GM18507 (cell line): Measurements from ENCODE around the gene CSN1S1.

ENCODE experiments used
- DNase-seq: peaks from one replicate; pipeline ENCODE4 v3.0.0; 2011; ENCODE audit warnings: low read depth; ENCODE audit not compliant: insufficient read length; ENCODE audit errors: extremely low spot score
- FAIRE-seq: peaks from 2 replicates; lab custom pipeline; 2011; peaks lifted over from hg19 to GRCh38; lab: Jason Lieb, UNC

The CSN1S1 gene

DNA sequence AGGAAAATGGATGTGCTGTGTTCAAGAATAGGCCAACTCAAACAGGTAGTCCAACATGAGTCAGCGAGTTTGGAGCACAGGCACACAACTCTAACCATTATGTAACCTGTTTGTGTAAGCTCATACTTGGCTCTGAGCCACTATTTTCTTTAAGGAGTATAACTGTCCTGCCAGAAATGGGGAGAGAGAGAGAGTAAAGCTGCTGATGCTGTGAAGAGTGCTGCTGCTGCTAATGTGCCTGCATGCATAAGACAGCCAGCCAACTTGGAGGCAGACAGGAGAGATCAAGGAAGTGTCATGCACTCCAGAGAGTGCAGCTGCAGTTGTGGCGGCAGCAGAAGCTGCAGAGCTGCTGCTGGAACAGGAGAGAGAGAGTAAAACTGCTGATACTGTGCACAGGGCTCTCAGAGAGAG, 53.2 kb downstream of the CSN1S1 start:
- no peak for FAIRE-seq
- no peak for DNase-seq

DNA sequence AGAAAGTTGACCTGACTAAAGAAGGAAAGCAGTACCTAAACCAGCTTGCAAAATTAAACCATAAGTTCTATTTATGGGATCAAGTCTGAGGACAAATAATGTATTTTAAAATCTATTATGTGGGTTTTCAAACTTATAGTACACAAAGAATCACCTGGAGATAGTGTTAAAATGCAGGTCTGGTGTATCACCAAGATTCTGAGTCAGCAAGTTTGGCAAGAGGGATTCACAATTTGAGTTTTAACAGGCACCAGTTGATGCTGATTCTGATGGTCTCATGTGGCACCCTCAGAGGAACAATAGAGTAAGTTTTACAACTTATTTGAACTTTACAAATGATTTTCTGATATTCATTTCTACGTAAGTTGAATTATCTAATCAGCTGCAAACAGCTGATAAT, 55.8 kb downstream of the CSN1S1 start:
- FAIRE-seq, result no peak

DNA sequence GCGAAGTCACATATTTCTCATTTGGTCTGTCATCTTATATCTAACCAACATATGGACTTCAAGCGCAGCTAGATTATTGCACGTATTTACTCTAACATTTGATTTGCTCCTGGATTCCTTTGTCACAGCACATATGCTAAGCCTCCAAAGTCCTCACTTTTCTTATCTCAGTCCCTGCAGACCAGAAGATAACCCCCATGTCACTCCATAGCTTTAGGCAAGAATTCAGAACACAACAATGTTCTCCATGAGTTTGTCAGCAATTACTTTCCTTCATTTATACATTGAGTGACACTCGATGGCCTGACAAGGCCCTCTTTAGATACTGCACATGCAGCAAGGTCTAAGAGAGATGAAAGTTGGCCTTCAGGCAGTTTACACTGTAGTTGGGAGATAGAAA, 60.1 kb downstream of the CSN1S1 start:
- no peak for FAIRE-seq
- DNase-seq, result no peak

More for the DNA sequence above, 55.8 kb downstream of the CSN1S1 start:
- no peak for DNase-seq

DNA sequence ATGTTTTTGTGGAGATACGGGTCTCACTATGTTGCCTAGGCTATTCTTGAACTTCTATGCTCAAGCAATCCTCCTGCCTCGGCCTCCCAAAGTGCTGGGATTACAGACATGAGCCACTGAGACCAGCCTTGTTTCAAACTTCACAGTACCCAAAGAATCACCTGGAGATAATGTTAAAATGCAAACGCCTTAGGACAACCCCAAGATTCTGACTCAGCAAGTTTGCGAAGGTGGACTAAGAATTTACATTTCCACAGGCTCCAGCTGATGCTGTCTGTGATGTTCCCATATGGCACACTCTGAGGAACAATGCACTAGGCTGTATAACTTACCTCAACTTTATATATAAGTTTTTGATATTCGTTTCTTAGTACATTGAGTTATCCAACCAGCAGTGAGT, 63.9 kb downstream of the CSN1S1 start:
- FAIRE-seq (no peak), DNase-seq (no peak)

DNA sequence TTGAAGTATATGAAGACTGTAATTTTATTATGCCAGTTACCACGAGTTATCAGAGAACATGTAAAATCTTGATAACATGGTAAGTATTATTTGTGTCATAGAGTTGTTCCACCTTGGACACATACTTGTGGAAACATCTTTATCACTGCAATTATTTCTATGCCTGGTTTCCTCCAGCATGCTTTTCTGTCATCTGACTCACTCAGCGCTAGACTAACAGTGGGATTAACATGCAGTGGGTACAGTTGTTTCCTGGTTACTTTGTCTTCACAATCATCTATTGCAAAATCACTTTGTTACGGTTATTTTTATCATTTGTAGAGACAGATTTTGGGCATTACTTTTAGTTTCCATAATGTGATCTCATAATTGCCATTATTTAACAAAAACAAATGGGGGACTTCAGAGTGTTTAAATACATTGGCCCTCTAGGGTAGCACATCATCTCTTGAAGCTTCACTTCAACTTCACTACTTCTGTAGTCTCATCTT, 64.7 kb downstream of the CSN1S1 start, which contains the start of gene STATH:
STATH (plus strand) TSS at position 441 of the 491 bp plus-strand sequence. CDS start 2,472 bp downstream, outside the sequence.
- no peak for DNase-seq
- FAIRE-seq, result no peak
